ENCODE results near the gene MEAF6. TPM values are rescaled to one million over a fixed set of nuclear protein-coding genes. Genes with fewer than 3 reads are reported as not detected.
"Not testable (repeated sequence)": the region's sequence is repeated elsewhere in the genome, so short reads cannot be mapped to it uniquely, and the experiment has no call there.

The MEAF6 gene
- total RNA-seq, 1 donor from 2014 or later, result 61.5 TPM

DNA sequence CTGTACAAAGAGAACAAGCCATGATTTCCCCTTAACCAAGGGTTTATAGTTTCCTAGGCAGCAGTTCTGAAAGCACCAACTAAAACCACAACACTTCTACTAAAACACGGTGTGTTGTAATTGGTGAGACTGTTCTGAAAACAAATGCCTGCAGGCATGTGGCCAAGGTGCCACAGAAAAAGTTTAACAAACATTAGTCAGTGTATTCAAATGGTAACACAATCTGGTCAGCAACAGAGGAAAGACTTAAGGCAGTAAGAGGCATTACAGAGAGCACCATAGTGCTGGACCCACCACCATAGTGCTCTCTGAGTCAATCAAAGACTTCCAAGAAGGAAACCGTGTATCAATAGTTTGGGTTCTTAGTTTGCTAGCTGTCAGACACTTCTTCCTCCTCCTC, 22.8 kb upstream of the MEAF6 start:
- TF ChIP-seq, protein P1, sequence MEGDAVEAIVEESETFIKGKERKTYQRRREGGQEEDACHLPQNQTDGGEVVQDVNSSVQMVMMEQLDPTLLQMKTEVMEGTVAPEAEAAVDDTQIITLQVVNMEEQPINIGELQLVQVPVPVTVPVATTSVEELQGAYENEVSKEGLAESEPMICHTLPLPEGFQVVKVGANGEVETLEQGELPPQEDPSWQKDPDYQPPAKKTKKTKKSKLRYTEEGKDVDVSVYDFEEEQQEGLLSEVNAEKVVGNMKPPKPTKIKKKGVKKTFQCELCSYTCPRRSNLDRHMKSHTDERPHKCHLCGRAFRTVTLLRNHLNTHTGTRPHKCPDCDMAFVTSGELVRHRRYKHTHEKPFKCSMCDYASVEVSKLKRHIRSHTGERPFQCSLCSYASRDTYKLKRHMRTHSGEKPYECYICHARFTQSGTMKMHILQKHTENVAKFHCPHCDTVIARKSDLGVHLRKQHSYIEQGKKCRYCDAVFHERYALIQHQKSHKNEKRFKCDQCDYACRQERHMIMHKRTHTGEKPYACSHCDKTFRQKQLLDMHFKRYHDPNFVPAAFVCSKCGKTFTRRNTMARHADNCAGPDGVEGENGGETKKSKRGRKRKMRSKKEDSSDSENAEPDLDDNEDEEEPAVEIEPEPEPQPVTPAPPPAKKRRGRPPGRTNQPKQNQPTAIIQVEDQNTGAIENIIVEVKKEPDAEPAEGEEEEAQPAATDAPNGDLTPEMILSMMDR (IDR thresholded peaks at IDR 0.05; ENCODE audit: partially characterized antibody, unreplicated experiment), result no peak
- no peaks in the 10 kb centered on the region for H3K4me1 Mint-ChIP-seq (ENCODE audit: low read depth, unreplicated experiment)

DNA sequence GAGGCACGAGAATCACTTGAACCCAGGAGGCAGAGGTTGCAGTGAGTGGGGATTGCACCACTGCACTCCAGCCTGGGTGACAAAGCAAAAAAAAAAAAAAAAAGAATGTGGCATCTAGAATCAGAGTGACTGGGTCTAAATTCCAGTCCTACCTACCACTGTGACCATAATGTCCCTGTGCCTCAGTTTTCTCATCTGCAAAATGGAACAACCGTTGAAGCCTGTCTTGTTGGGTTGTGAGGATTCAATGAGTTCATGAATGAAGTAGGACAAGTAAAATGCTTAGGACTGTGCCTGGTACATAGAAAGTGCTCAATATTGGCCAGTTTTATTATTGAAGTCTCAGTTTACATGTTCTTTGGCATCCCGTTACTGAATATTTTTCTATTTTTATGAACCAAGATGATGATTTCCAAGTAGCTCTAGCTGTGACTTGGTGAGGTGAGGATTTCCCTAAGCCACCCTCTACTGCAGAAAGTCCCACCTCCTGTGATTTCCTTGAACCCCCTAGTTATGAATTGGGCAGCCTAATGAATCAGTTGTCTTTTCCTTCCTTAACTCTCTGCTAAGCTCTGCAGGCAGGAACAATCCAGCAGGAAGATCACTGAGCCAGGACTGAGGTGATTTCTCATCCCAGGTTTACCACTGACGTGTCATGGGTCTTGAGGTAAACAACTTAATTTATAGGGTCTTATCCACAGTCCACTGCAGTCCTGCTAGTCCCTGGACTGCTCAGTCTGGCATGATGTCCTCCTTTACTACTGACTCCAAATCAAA, 18.9 kb upstream of the MEAF6 start:
- H3K27ac Mint-ChIP-seq (ENCODE audit: unreplicated experiment), result no peak overlapping the region
- H3K27me3 Mint-ChIP-seq (ENCODE audit: unreplicated experiment), result no peaks in the 10 kb centered on the region

More for the DNA sequence above, 22.8 kb upstream of the MEAF6 start:
- no peaks in the 10 kb centered on the region for H3K27me3 Mint-ChIP-seq (ENCODE audit: unreplicated experiment)
- H3K4me3 Mint-ChIP-seq (ENCODE audit: unreplicated experiment), result no peak overlapping the region
- no peak overlapping the region for H3K27ac Mint-ChIP-seq (ENCODE audit: unreplicated experiment)
- no peak for DNase-seq
- H3K9me3 Mint-ChIP-seq (ENCODE audit: unreplicated experiment), result no peaks in the 10 kb centered on the region
- H3K36me3 Mint-ChIP-seq (ENCODE audit: unreplicated experiment), result no peaks in the 10 kb centered on the region

DNA sequence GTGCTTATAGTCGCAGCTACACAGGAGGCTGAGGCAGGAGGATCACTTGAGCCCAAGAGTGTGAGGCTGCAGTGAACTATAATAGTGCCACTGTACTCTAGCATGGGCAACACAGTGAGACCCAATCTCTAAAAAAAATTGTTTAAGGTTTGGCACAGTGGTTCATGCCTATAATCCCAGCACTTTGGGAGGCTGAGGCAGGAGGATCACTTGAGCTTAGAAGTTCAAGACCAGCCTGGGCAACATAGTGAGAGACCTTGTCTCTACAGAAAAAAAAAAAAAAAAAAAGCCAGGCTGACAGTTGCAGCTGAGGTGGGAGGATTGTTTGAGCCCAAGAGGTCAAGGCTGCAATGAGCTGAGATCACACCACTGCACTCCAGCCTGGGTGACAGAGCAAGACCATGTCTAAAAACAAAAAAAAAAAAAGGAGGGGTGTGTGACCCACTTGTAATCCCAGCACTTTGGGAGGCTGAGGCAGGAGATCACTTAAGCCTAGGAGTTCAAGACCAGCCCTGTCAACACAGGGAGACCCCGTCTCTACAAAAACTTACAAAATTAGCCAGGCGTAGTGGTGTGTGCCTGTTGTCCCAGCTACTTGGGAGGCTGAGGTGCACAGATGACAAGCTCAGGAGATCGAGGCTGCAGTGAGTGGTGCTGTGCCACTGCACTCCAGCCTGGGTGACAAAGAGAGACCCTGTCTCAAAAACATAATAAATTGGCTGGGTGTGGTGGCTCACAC, 18.0 kb upstream of the MEAF6 start:
- not testable (repeated sequence) for H3K27me3 Mint-ChIP-seq (ENCODE audit: unreplicated experiment); H3K4me1 Mint-ChIP-seq (ENCODE audit: low read depth, unreplicated experiment); H3K36me3 Mint-ChIP-seq (ENCODE audit: unreplicated experiment); DNase-seq; H3K27ac Mint-ChIP-seq (ENCODE audit: unreplicated experiment); H3K4me3 Mint-ChIP-seq (ENCODE audit: unreplicated experiment); H3K9me3 Mint-ChIP-seq (ENCODE audit: unreplicated experiment)

More for the DNA sequence above, 18.9 kb upstream of the MEAF6 start:
- no peaks in the 10 kb centered on the region for H3K9me3 Mint-ChIP-seq (ENCODE audit: unreplicated experiment)
- H3K4me1 Mint-ChIP-seq (ENCODE audit: low read depth, unreplicated experiment), result no peaks in the 10 kb centered on the region
- H3K36me3 Mint-ChIP-seq (ENCODE audit: unreplicated experiment), result no peaks in the 10 kb centered on the region
- no peak overlapping the region for H3K4me3 Mint-ChIP-seq (ENCODE audit: unreplicated experiment)
- TF ChIP-seq, protein P1 (IDR thresholded peaks at IDR 0.05; ENCODE audit: partially characterized antibody, unreplicated experiment), result no peak
- no peak for DNase-seq

DNA sequence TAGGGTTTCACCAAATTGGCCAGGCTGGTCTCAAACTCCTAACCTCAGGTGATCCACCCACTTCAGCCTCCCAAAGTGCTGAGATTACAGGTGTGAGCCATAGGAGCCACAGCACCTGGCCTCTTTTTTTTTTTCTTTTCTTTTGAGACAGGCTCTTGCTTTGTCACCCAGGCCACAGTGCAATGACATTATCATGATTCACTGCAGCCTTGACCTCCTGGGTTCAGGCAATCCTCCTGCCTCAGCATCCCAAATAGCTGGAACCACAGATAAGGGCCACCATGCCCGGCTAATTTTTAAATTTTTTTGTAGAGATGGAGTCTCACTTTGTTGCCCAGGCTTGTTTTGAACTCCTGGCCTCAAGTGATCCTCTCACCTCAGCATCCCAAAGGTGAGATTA, 15.3 kb upstream of the MEAF6 start:
- H3K27ac Mint-ChIP-seq (ENCODE audit: unreplicated experiment); H3K4me3 Mint-ChIP-seq (ENCODE audit: unreplicated experiment); H3K36me3 Mint-ChIP-seq (ENCODE audit: unreplicated experiment); H3K4me1 Mint-ChIP-seq (ENCODE audit: low read depth, unreplicated experiment); DNase-seq; H3K9me3 Mint-ChIP-seq (ENCODE audit: unreplicated experiment); H3K27me3 Mint-ChIP-seq (ENCODE audit: unreplicated experiment): not testable (repeated sequence)

DNA sequence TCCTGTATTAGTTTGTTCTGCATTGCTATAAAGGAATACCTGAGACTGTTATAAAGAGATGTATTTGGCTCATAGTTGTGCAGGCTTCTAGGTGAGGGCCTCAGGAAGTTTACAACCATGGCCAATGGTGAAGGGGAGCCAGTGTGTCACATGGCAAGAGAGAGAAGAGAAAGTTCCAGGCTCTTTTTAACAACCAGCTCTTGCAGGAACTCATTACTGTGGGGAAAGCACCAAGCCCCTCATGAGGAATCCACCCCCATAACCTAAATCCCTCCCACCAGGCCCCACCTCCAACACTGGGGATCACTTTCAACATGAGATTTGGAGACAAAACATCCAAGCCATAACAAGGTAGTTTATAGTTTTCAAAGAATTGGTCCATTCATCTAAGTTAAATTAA, 5.0 kb upstream of the MEAF6 start:
- Mint-ChIP-seq H3K4me1 (ENCODE audit: low read depth, unreplicated experiment) (peaks cover 9% of the 10 kb centered on the region), H3K9me3 (ENCODE audit: unreplicated experiment) (no peaks in the 10 kb centered on the region), H3K36me3 (ENCODE audit: unreplicated experiment) (no peaks in the 10 kb centered on the region), H3K27me3 (ENCODE audit: unreplicated experiment) (peaks cover 2% of the 10 kb centered on the region), H3K4me3 (ENCODE audit: unreplicated experiment) (no peak overlapping the region), H3K27ac (ENCODE audit: unreplicated experiment) (no peak overlapping the region)
- TF ChIP-seq, protein P1 (IDR thresholded peaks at IDR 0.05; ENCODE audit: partially characterized antibody, unreplicated experiment), result no peak
- no peak for DNase-seq

DNA sequence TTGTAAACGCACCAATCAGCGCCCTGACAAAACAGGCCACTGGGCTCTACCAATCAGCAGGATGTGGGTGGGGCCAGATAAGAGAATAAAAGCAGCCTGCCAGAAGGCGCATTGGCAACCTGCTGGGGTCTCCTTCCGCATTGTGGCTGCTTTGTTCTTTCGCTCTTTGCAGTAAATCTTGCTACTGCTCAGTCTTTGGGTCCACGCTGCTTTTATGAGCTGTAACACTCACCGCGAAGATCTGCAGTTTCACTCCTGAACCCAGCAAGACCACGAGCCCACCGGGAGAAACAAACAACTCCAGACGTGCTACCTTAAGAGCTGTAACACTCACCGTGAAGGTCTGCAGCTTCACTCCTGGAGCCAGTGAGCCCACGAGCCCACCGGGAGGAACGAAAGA, 4.4 kb upstream of the MEAF6 start:
- H3K27me3 Mint-ChIP-seq (ENCODE audit: unreplicated experiment); H3K4me1 Mint-ChIP-seq (ENCODE audit: low read depth, unreplicated experiment); H3K4me3 Mint-ChIP-seq (ENCODE audit: unreplicated experiment); H3K27ac Mint-ChIP-seq (ENCODE audit: unreplicated experiment); H3K9me3 Mint-ChIP-seq (ENCODE audit: unreplicated experiment); H3K36me3 Mint-ChIP-seq (ENCODE audit: unreplicated experiment); DNase-seq: not testable (repeated sequence)

DNA sequence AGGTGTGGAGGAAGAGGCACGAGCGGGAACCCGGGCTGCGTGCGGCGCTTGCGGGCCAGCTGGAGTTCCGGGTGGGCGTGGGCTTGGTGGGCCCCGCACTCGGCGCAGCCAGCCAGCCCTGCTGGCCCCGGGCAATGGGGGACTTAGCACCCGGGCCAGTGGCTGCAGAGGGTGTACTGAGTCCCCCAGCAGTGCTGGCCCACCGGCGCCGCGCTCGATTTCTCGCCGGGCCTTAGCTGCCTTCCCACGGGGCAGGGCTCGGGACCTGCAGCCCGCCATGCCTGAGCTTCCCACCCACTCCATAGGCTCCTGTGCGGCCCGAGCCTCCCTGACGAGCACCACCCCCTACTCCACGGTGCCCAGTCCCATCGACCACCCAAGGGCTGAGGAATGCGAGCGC, 3.7 kb upstream of the MEAF6 start:
- not testable (repeated sequence) for H3K4me3 Mint-ChIP-seq (ENCODE audit: unreplicated experiment); H3K27ac Mint-ChIP-seq (ENCODE audit: unreplicated experiment); DNase-seq; H3K9me3 Mint-ChIP-seq (ENCODE audit: unreplicated experiment); H3K27me3 Mint-ChIP-seq (ENCODE audit: unreplicated experiment); H3K36me3 Mint-ChIP-seq (ENCODE audit: unreplicated experiment)
- peaks cover 12% of the 10 kb centered on the region for H3K4me1 Mint-ChIP-seq (ENCODE audit: low read depth, unreplicated experiment)
